C4-2B (cell line): ENCODE results near the gene FDXR.

Experiments used
- H3K27ac ChIP-seq: fragments of 450-650 bp; 2 replicates; pipeline ENCODE4 v1.5.1; 2017
- ZFX ChIP-seq: fragments of 450-650 bp; IDR thresholded peaks from 2 replicates; pipeline ENCODE4 v1.6.1; 2017
- TF ChIP-seq, protein P1 (sequence below): fragments of 450-650 bp; conservative IDR thresholded peaks from 2 replicates; pipeline ENCODE4 v1.5.1; 2017; ENCODE audit warnings: mild to moderate bottlenecking

The FDXR gene

DNA sequence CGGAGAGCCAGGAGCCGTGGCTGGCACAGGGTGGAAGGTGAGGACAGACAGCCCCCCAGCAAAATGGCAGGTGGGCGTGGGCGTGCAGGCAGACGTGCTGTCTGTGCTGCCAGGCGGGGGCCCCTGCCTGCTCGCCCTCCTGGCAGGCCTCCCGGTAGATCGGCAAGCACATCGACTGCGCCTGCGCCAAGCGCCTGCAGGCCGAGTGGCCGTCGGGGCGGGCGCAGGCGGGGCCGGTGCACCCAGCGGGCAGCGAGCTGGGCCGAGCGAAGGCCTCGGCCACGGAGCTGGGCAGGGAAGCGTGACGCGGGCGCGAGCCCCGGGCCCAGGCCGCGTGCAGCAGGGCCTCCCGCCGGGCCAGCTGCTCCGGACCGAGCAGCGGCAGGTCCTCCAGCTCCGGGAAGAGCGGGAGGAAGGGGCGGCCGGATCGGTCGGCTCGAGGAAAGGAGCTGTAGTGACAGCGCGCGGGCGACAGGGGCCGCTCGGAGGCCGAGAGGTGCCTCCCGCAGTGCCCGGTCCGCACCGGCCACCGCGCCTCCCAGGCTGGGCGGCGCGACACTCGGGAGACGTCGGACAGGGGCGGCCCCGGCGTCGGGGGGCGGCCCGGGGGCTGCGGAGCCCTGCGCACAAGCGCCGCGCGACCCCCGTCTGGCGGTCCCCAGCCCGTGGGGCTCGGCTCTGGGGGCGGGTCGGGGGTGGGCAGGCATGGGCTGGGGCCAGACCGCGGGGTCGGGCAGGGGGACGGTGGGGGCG, 30.0 kb downstream of the FDXR start:
- H3K27ac ChIP-seq: peak overlapping the region; percentile 48
- TF ChIP-seq ZFX: peak; percentile 44; the same call in 1 of the 2 replicates
- TF ChIP-seq, protein P1, sequence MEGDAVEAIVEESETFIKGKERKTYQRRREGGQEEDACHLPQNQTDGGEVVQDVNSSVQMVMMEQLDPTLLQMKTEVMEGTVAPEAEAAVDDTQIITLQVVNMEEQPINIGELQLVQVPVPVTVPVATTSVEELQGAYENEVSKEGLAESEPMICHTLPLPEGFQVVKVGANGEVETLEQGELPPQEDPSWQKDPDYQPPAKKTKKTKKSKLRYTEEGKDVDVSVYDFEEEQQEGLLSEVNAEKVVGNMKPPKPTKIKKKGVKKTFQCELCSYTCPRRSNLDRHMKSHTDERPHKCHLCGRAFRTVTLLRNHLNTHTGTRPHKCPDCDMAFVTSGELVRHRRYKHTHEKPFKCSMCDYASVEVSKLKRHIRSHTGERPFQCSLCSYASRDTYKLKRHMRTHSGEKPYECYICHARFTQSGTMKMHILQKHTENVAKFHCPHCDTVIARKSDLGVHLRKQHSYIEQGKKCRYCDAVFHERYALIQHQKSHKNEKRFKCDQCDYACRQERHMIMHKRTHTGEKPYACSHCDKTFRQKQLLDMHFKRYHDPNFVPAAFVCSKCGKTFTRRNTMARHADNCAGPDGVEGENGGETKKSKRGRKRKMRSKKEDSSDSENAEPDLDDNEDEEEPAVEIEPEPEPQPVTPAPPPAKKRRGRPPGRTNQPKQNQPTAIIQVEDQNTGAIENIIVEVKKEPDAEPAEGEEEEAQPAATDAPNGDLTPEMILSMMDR: peak; percentile 88

DNA sequence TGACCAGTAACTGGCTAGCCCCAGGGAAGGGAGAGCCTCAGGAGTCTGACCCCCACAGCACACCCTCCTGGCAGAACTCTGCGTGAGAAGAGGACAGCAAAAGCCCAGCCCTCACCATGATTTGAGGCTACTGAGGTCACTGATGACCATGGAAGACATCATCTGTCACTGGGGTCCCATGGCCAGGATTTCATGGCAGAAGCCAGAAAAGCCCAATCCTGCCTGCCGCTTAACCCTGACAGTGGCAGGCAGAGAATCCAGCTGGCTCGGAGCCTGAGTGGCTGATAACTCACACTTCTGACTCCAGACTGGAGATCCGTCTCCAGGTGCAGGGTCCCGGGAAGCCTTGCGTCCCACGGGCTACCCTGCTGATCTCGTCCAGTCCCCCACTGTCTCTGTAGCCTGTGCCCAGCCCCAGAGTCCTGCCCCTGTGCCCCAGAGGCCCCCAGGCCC, 30.6 kb downstream of the FDXR start:
- H3K27ac ChIP-seq: peak overlapping the region; percentile 48
- TF ChIP-seq, protein P1: no peak
- TF ChIP-seq ZFX: no peak

DNA sequence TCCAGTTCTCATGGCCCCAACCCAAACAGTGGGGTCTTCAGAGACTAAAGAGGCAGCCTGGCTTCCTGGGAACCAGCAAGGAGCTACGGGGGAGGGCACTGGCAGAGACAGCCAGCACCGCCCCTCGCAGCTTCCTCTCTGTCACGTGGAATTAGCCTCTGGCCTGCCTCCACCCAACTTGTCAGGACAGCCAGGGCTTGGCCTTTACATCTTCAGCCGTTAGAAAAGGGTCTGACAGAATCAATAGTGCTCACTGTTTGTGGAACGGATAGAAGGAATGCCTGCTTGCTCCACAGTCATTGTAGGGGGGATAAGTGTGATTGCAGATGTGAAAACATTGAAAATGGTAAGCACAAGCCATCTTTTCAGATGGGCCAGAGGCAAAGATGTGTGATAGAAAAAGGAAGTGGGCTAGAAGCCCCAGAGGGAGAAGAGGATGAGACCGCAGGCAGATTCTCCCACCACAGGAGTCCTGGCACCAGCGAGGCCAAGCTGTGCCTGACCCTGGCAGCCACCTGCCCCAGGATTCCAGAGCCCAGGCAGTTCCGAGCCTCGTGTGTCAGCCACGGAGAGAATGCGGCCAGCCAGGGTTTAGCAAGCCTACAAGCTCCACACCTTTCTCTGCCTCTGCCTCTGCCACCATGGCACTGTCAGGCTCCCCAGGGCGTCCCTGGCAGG, 31.7 kb downstream of the FDXR start:
- TF ChIP-seq, protein P1: no peak
- TF ChIP-seq ZFX: no peak
- no peak overlapping the region for H3K27ac ChIP-seq

DNA sequence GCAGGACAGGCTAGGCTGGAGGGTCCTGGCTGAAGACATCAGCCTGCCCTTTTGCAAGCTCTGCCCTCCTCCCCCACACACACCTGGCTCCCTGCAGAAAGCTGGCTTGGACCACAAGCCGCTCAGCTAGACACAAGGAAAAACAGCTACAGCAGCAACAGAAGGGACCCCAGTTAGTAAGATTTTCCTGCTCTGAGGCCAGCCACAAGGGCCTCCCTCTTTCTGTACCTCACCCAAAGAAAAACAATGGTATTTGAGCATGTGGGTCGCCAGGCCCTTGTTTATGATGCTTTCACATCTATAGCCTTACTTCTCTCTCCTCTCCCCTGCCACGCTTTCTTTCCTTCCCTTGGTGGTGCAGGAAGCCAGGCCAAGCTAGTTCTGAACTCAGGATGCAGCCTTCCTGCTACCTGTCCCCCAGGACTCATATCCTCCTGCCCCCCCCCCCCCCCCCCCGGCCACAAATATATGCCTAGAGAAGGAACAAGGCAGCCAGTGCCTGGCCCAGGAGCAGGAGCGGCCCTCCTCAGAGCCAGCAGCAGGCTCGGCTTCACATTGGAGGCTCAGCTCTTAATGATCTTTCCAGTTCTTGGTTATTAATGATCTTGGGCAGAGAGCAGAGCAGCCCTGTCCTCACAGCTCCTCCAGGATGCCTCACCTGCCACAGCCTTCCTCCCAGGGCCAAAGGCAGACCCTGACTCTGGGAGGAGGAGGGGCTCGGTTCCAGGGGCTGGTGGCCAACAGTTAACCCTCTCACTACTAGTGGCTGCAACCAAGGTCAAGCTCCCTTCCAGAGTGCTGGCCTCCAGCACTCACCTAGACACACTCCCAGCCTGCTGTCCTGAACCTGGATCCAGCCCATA, 32.6 kb downstream of the FDXR start:
- TF ChIP-seq, protein P1: no peak
- TF ChIP-seq ZFX: no peak
- H3K27ac ChIP-seq: no peak overlapping the region

DNA sequence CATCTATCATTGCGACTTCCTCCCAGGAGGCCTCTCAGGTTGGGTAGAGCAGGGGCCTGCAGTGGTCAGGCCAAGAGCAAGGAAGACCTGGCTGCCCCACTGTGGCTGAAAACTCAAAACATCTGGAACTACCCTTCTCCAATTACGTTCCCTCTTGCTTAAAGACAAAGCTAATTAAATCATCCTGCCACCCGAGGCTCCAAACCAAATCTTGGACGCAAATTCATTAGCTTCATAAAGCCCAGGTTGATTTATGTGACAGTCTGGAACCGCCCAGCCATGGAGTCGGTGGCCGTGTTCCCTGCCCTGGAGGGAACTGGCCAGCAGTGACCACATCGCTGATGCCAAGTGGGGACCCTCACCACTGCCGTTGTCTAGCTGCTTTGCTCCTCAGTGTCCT, 34.5 kb downstream of the FDXR start:
- TF ChIP-seq ZFX: no peak
- no peak overlapping the region for H3K27ac ChIP-seq

DNA sequence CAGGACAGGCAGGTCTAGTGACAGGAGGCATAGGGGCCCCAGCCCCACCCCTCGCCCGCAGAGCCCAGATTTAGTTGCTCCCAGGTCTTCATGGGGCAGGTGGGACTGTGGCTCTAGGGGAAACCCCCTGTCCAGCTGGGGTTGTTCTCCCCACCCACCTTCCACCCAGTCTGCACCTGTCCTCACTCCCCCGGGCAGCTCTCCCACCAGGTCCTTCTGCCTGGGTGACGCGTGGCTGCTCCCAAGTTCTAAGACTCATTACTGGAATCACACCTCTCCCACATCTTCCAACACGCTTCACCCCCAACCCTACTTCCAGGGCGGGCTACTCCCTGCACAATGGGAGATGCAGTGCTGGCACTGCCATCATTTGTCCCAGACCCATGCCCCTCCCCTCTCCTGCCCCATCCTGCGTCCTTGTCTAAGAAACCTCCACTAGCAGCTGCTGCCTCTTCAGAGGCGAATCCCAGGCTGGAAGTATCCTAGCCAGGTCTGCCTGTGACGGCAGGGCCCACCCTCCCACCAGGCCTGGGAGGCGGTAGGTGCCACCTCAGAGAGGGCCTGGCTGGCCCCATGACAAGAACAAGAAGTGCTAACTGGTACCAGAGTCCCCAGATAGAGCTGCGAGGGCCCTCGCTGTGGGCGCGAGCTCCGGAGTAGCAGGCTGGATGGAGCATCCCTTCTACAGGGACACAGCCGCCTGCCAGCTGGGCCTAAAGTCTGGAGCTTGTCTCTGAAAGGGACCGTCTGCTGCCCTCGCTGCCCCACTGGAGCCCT, 35.9 kb downstream of the FDXR start:
- H3K27ac ChIP-seq: no peak overlapping the region
- TF ChIP-seq, protein P1: no peak
- no peak for TF ChIP-seq ZFX

DNA sequence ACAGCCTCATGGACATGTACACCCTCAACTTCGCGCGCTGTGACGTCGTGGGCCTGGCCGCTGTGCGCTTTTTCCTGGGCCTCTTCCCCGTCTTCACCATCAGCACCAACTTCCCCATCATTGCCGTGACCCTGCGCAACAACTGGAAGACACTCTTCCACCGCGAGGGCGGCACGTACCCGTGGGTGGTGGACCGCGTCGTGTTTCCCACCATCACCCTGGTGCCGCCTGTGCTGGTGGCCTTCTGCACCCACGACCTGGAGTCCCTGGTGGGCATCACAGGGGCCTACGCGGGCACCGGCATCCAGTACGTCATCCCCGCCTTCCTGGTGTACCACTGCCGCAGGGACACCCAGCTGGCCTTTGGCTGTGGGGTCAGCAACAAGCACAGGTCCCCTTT, 36.6 kb downstream of the FDXR start:
- H3K27ac ChIP-seq: no peak overlapping the region
- TF ChIP-seq, protein P1: no peak
- TF ChIP-seq ZFX: no peak
